Panc1 (cell line): Measurements from ENCODE around the gene MAD1L1.

Source experiments
- CTCF ChIP-seq: fragments of 450-650 bp; IDR thresholded peaks from 2 replicates; pipeline ENCODE4 v1.5.1; 2017; ENCODE audit warnings: mild to moderate bottlenecking
- POLR2AphosphoS5 ChIP-seq: IDR thresholded peaks from 2 replicates; pipeline ENCODE4 v1.6.1; 2012; ENCODE audit warnings: mild to moderate bottlenecking, low read depth, low read length, moderate library complexity
- REST ChIP-seq, 2 experiments: IDR thresholded peaks; 2 replicates each; pipeline ENCODE4 v1.6.1; 2011 to 2012; ENCODE audit warnings: low read depth in 2 of 2, control low read depth in 1 of 2, low read length in 1 of 2, mild to moderate bottlenecking in 1 of 2, moderate library complexity in 1 of 2; ENCODE audit not compliant: insufficient read depth in 1 of 2

- TF ChIP-seq CTCF, result no peak
- TF ChIP-seq POLR2AphosphoS5, result no peak
- no peak for TF ChIP-seq REST (IDR thresholded peaks at IDR 0.05; ENCODE audit: insufficient read depth in 1 of 2, low read depth in 2 of 2, low read length in 1 of 2)
Observed at GRCh38 chr7:1973321-1974251, 259.2 kb downstream of the MAD1L1 start.
